Neutrophil (primary cell): Measurements from ENCODE around the gene RSRC1.

Experiments used
- H3K27ac ChIP-seq: fragments of 200-600 bp; sonication (generic); 2 replicates; pipeline ENCODE4 v1.5.1; 2016; ENCODE audit warnings: mild to moderate bottlenecking, moderate library complexity
- H3K27me3 ChIP-seq: fragments of 200-600 bp; sonication (generic); 2 replicates; pipeline ENCODE4 v1.6.0; 2016; ENCODE audit warnings: mild to moderate bottlenecking
- H3K36me3 ChIP-seq: fragments of 200-600 bp; sonication (generic); 2 replicates; pipeline ENCODE4 v1.5.1; 2017
- H3K4me1 ChIP-seq, 2 experiments: fragments of 200-600 bp in 1 of 2; sonication (generic) in 1 of 2; 1 replicate in 1 of 2; 2 replicates in 1 of 2; pipeline versions ENCODE4 v1.5.1 to v1.6.1; 2013 to 2016; ENCODE audit warnings: low read depth in 1 of 2, low read length in 1 of 2, mild to moderate bottlenecking in 1 of 2, moderate library complexity in 1 of 2; ENCODE audit not compliant: control insufficient read depth in 1 of 2, insufficient read depth in 1 of 2
- H3K4me3 ChIP-seq, 2 experiments: fragments of 200-600 bp in 1 of 2; sonication (generic) in 1 of 2; 1 replicate in 1 of 2; 2 replicates in 1 of 2; pipeline ENCODE4 v1.5.1; 2013 to 2016; ENCODE audit warnings: low read depth in 1 of 2, low read length in 1 of 2, mild to moderate bottlenecking in 1 of 2, moderate library complexity in 1 of 2
- H3K9me3 ChIP-seq: fragments of 200-600 bp; sonication (generic); 2 replicates; pipeline ENCODE4 v1.5.1; 2016
- CTCF ChIP-seq: fragments of 200-600 bp; sonication (generic); IDR thresholded peaks from 2 replicates; pipeline ENCODE4 v1.5.1; 2016; ENCODE audit warnings: antibody characterized with exemption

The RSRC1 gene

GRCh38 chr3:158420654-158421396, 310.9 kb downstream of the RSRC1 start:
- Histone ChIP-seq H3K9me3 (no peaks in the 10 kb centered on the region), H3K27me3 (no peaks in the 10 kb centered on the region), H3K4me1 (no peaks in the 10 kb centered on the region), H3K27ac (no peak overlapping the region), H3K36me3 (no peaks in the 10 kb centered on the region), H3K4me3 (no peak overlapping the region)
- TF ChIP-seq CTCF = no peak

GRCh38 chr3:158430448-158430847, 320.6 kb downstream of the RSRC1 start:
- no peaks in the 10 kb centered on the region for H3K27me3 ChIP-seq
- H3K4me1 ChIP-seq = no peaks in the 10 kb centered on the region
- H3K27ac ChIP-seq = no peak overlapping the region
- TF ChIP-seq CTCF = no peak
- no peaks in the 10 kb centered on the region for H3K36me3 ChIP-seq
- no peaks in the 10 kb centered on the region for H3K9me3 ChIP-seq
- no peak overlapping the region for H3K4me3 ChIP-seq

GRCh38 chr3:158430968-158431367, 321.1 kb downstream of the RSRC1 start:
- Histone ChIP-seq H3K27ac (no peak overlapping the region), H3K27me3 (no peaks in the 10 kb centered on the region), H3K36me3 (no peaks in the 10 kb centered on the region), H3K9me3 (no peaks in the 10 kb centered on the region), H3K4me3 (no peak overlapping the region), H3K4me1 (no peaks in the 10 kb centered on the region)
- no peak for TF ChIP-seq CTCF

- H3K4me1 ChIP-seq = no peaks in the 10 kb centered on the region
- no peak overlapping the region for H3K4me3 ChIP-seq
- H3K27me3 ChIP-seq = no peaks in the 10 kb centered on the region
- no peak overlapping the region for H3K27ac ChIP-seq
- no peaks in the 10 kb centered on the region for H3K9me3 ChIP-seq
- no peak for TF ChIP-seq CTCF
- H3K36me3 ChIP-seq = no peaks in the 10 kb centered on the region
These were observed 321.9 kb downstream of the RSRC1 start for GRCh38 chr3:158431829-158432228.

- H3K27me3 ChIP-seq = no peaks in the 10 kb centered on the region
- H3K4me1 ChIP-seq = no peaks in the 10 kb centered on the region
- no peak overlapping the region for H3K27ac ChIP-seq
- no peaks in the 10 kb centered on the region for H3K36me3 ChIP-seq
- H3K4me3 ChIP-seq = no peak overlapping the region
- no peaks in the 10 kb centered on the region for H3K9me3 ChIP-seq
- TF ChIP-seq CTCF = no peak
These were observed 324.6 kb downstream of the RSRC1 start for GRCh38 chr3:158434412-158435038.
